SU-DHL-6 (cell line): ENCODE measurements around the gene ZFP1.

ENCODE experiments used
- H2AFZ ChIP-seq: fragments of 200-600 bp; sonication (generic); 2 replicates; pipeline ENCODE4 v1.6.1; 2014; ENCODE audit warnings: low read depth, mild to moderate bottlenecking, moderate library complexity, mixed read lengths, antibody characterized with exemption, low read length; ENCODE audit not compliant: severe bottlenecking
- H3F3A ChIP-seq: fragments of 200-600 bp; shearing (Covaris generic); 2 replicates; pipeline ENCODE4 v1.6.0; 2016; ENCODE audit warnings: antibody characterized with exemption, mild to moderate bottlenecking; ENCODE audit not compliant: insufficient read depth
- H3K27ac ChIP-seq: fragments of 200-600 bp; sonication (generic); 2 replicates; pipeline ENCODE4 v1.5.1; 2016; ENCODE audit warnings: low read depth, mild to moderate bottlenecking, low read length, moderate library complexity, mixed read lengths
- H3K27me3 ChIP-seq: fragments of 200-600 bp; sonication (generic), shearing (Covaris generic); 2 replicates; pipeline ENCODE4 v1.6.0; 2014; ENCODE audit warnings: mild to moderate bottlenecking, low read length
- H3K36me3 ChIP-seq: fragments of 200-600 bp; sonication (generic); 2 replicates; pipeline ENCODE4 v1.6.1; 2014; ENCODE audit warnings: mild to moderate bottlenecking, low read length, mixed read lengths
- H3K4me2 ChIP-seq: fragments of 300-600, 200-600 bp; shearing (Covaris generic), sonication (generic); 2 replicates; pipeline ENCODE4 v1.6.0; 2014; ENCODE audit warnings: low read length, low read depth, mild to moderate bottlenecking; ENCODE audit not compliant: poor library complexity, severe bottlenecking
- H3K4me3 ChIP-seq: fragments of 200-600 bp; sonication (generic); 2 replicates; pipeline ENCODE4 v1.5.1; 2014; ENCODE audit warnings: antibody characterized with exemption, low read length, mild to moderate bottlenecking, mixed read lengths; ENCODE audit not compliant: insufficient read depth, poor library complexity, severe bottlenecking
- H3K79me2 ChIP-seq: fragments of 200-600 bp; sonication (generic); 2 replicates; pipeline ENCODE4 v1.6.1; 2014; ENCODE audit warnings: mild to moderate bottlenecking, low read length, moderate library complexity; ENCODE audit not compliant: insufficient read depth
- H3K9ac ChIP-seq: fragments of 200-600 bp; sonication (generic); 2 replicates; pipeline ENCODE4 v1.7.0; 2014; ENCODE audit warnings: mild to moderate bottlenecking, low read length
- H3K9me2 ChIP-seq: fragments of 200-600 bp; sonication (generic); replicated peaks from 2 replicates; pipeline ENCODE4 v1.6.1; 2014; ENCODE audit warnings: low read length; ENCODE audit not compliant: insufficient read depth
- H3K9me3 ChIP-seq: fragments of 200-600 bp; sonication (generic); 2 replicates; pipeline ENCODE4 v1.6.1; 2014; ENCODE audit warnings: low read length, mixed read lengths; ENCODE audit not compliant: insufficient read depth
- H4K20me1 ChIP-seq: fragments of 200-600 bp; sonication (generic); 2 replicates; pipeline ENCODE4 v1.6.1; 2014; ENCODE audit warnings: low read depth, mild to moderate bottlenecking, antibody characterized with exemption, low read length, moderate library complexity, mixed read lengths
- EZH2phosphoT487 ChIP-seq: fragments of 200-600 bp; sonication (generic), shearing (Covaris generic); conservative IDR thresholded peaks from 2 replicates; pipeline ENCODE4 v1.6.1; 2018; ENCODE audit warnings: mild to moderate bottlenecking, antibody characterized with exemption, low read length, moderate library complexity, mixed read lengths
- TF ChIP-seq, protein P1 (sequence below): fragments of 200-600 bp; sonication (generic); IDR thresholded peaks from one replicate; pipeline ENCODE4 v1.5.1; 2017; ENCODE audit warnings: antibody characterized with exemption, mild to moderate bottlenecking, low read length, moderate library complexity; ENCODE audit not compliant: insufficient read depth, poor library complexity, severe bottlenecking

The ZFP1 gene

DNA sequence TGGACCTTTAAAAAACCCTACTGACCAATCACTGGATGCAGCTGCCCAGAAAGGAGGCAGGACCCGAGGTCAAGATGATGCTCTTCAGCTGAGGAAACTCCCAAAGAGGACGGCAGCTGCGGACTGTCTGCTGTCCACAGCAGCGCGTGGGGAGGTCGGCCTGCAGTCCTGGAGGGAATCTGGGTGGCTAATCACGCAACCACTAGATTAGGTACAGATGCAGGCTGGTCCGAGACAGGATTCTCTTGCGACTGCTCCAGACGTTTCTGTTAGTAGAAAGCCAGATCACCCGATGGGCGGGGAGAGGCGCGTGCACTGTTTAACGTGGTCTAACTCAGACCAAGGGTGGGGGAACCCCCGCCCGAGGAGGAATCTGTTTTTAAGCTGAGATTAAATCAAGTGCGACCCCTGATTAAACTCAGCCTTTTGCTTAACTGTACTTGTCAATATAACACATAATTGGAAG lies 49.8 kb downstream of the ZFP1 start:
- TF ChIP-seq, protein P1, sequence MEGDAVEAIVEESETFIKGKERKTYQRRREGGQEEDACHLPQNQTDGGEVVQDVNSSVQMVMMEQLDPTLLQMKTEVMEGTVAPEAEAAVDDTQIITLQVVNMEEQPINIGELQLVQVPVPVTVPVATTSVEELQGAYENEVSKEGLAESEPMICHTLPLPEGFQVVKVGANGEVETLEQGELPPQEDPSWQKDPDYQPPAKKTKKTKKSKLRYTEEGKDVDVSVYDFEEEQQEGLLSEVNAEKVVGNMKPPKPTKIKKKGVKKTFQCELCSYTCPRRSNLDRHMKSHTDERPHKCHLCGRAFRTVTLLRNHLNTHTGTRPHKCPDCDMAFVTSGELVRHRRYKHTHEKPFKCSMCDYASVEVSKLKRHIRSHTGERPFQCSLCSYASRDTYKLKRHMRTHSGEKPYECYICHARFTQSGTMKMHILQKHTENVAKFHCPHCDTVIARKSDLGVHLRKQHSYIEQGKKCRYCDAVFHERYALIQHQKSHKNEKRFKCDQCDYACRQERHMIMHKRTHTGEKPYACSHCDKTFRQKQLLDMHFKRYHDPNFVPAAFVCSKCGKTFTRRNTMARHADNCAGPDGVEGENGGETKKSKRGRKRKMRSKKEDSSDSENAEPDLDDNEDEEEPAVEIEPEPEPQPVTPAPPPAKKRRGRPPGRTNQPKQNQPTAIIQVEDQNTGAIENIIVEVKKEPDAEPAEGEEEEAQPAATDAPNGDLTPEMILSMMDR: no peak
- no peak for TF ChIP-seq EZH2phosphoT487
- no peak overlapping the region for H3K4me2 ChIP-seq
- H3F3A ChIP-seq: no peaks in the 10 kb centered on the region
- no peak overlapping the region for H3K4me3 ChIP-seq
- H2AFZ ChIP-seq: no peak overlapping the region
- no peaks in the 10 kb centered on the region for H3K36me3 ChIP-seq
- H3K79me2 ChIP-seq: no peaks in the 10 kb centered on the region
- no peak overlapping the region for H3K9ac ChIP-seq
- no peaks in the 10 kb centered on the region for H3K27me3 ChIP-seq
- no peaks in the 10 kb centered on the region for H3K9me3 ChIP-seq
- H3K27ac ChIP-seq: no peak overlapping the region
- H3K9me2 ChIP-seq: no peaks in the 10 kb centered on the region
- no peaks in the 10 kb centered on the region for H4K20me1 ChIP-seq

DNA sequence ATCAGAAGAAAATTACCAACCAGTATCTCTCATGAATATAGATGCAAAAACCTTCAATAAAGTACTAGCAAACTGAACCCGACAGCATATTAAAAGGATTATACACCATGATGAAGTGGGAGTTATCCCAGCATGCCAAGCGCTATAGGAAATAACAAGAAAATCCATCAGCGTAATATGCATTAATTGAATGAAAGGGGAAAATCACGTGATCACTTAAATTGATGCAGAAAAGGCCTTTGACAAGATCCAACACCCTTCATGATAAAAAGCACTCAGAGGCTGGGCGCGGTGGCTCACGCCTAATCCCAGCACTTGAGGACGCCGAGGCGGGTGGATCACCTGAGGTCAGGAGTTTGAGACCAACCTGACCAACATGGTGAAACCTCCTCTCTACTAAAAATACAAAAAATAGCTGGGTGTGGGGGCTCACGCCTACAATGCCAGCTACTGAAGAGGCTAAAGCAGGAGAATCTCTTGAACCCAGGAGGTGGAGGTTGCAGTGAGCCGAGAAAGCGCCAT lies 53.8 kb downstream of the ZFP1 start:
- no peaks in the 10 kb centered on the region for H3K9me2 ChIP-seq
- no peak overlapping the region for H3K4me2 ChIP-seq
- no peaks in the 10 kb centered on the region for H4K20me1 ChIP-seq
- no peaks in the 10 kb centered on the region for H3K27me3 ChIP-seq
- H3K4me3 ChIP-seq: no peak overlapping the region
- H3K36me3 ChIP-seq: no peaks in the 10 kb centered on the region
- no peaks in the 10 kb centered on the region for H3F3A ChIP-seq
- no peak overlapping the region for H2AFZ ChIP-seq
- no peak overlapping the region for H3K27ac ChIP-seq
- H3K79me2 ChIP-seq: no peaks in the 10 kb centered on the region
- no peaks in the 10 kb centered on the region for H3K9me3 ChIP-seq
- TF ChIP-seq EZH2phosphoT487: no peak
- TF ChIP-seq, protein P1: no peak
- H3K9ac ChIP-seq: no peak overlapping the region

DNA sequence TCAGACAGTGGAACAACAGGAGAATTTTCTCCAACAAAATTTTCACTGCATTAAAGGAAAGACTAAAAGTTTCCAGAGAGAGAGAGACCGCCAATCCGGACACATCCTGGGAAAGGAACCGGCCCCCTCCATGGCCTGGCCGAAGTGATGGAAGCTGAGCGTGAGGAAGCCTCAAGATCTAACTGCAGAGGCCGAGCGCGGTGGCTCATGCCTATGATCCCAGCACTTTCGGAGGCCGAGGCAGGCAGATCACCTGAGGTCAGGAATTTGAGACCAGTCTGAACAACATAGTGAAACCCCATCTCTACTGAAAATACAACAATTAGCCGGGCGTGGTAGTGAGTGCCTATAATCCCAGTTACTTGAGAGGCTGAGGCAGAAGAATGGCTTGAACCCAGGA lies 54.8 kb downstream of the ZFP1 start:
- no peaks in the 10 kb centered on the region for H3K27me3 ChIP-seq
- no peak for TF ChIP-seq EZH2phosphoT487
- TF ChIP-seq, protein P1: no peak
- no peaks in the 10 kb centered on the region for H3K36me3 ChIP-seq
- H4K20me1 ChIP-seq: no peaks in the 10 kb centered on the region
- H3K9me2 ChIP-seq: no peaks in the 10 kb centered on the region
- no peaks in the 10 kb centered on the region for H3K79me2 ChIP-seq
- H3K4me3 ChIP-seq: no peak overlapping the region
- no peak overlapping the region for H3K27ac ChIP-seq
- no peaks in the 10 kb centered on the region for H3F3A ChIP-seq
- H3K9ac ChIP-seq: no peak overlapping the region
- H3K4me2 ChIP-seq: no peak overlapping the region
- H2AFZ ChIP-seq: no peak overlapping the region
- no peaks in the 10 kb centered on the region for H3K9me3 ChIP-seq
